Parathyroid adenoma (tissue), 2 donors: ENCODE data around the gene RRAD.
A peak's percentile ranks its signal among the peaks of the same experiment; 100 is the strongest.

Source experiments
- H2AFZ ChIP-seq: fragments of 300-600 bp; sonication (generic); one replicate; pipeline ENCODE4 v1.7.0; 2017; ENCODE audit warnings: antibody characterized with exemption, mild to moderate bottlenecking
- H3K27ac ChIP-seq: fragments of 300-600 bp; sonication (generic); one replicate; pipeline ENCODE4 v1.7.0; 2017
- H3K27me3 ChIP-seq: fragments of 300-600 bp; sonication (generic); one replicate; pipeline ENCODE4 v1.7.0; 2017; ENCODE audit warnings: low read length; ENCODE audit not compliant: control insufficient read depth, insufficient read depth
- H3K36me3 ChIP-seq: fragments of 300-600 bp; sonication (generic); one replicate; pipeline ENCODE4 v1.7.0; 2017; ENCODE audit warnings: low read length; ENCODE audit not compliant: control insufficient read depth, insufficient read depth
- H3K4me1 ChIP-seq: fragments of 300-600 bp; sonication (generic); one replicate; pipeline ENCODE4 v1.7.0; 2017; ENCODE audit warnings: control low read depth
- H3K4me2 ChIP-seq: fragments of 300-600 bp; sonication (generic); one replicate; pipeline ENCODE4 v1.7.0; 2017; ENCODE audit warnings: low read length
- H3K4me3 ChIP-seq: fragments of 300-600 bp; sonication (generic); one replicate; pipeline ENCODE4 v1.7.0; 2017; ENCODE audit warnings: low read depth, low read length
- H3K79me2 ChIP-seq: fragments of 300-600 bp; sonication (generic); one replicate; pipeline ENCODE4 v1.7.0; 2017; ENCODE audit warnings: control low read depth
- H3K9ac ChIP-seq: fragments of 300-600 bp; sonication (generic); one replicate; pipeline ENCODE4 v1.7.0; 2017; ENCODE audit warnings: mild to moderate bottlenecking
- H3K9me3 ChIP-seq: fragments of 300-600 bp; sonication (generic); one replicate; pipeline ENCODE4 v1.7.0; 2017; ENCODE audit warnings: low read length; ENCODE audit not compliant: control insufficient read depth
- TF ChIP-seq, protein P1 (sequence below): fragments of 300-600 bp; sonication (generic); IDR thresholded peaks from one replicate; pipeline ENCODE4 v1.7.0; 2017; ENCODE audit warnings: antibody characterized with exemption, mild to moderate bottlenecking
- donor health status: primary hyperparathyroidism.

The RRAD gene

GRCh38 chr16:66924527-66925321 is 611 bp downstream of the RRAD start:
- Histone ChIP-seq H3K9ac (no peak overlapping the region), H3K27ac (no peak overlapping the region), H3K4me3 (peak overlapping the region; percentile 37), H3K4me2 (peak overlapping the region; percentile 65), H3K79me2 (no peaks in the 10 kb centered on the region), H3K4me1 (peaks cover 6% of the 10 kb centered on the region), H3K27me3 (no peaks in the 10 kb centered on the region), H2AFZ (peak overlapping the region; percentile 86), H3K36me3 (no peaks in the 10 kb centered on the region), H3K9me3 (no peaks in the 10 kb centered on the region)
- TF ChIP-seq, protein P1, sequence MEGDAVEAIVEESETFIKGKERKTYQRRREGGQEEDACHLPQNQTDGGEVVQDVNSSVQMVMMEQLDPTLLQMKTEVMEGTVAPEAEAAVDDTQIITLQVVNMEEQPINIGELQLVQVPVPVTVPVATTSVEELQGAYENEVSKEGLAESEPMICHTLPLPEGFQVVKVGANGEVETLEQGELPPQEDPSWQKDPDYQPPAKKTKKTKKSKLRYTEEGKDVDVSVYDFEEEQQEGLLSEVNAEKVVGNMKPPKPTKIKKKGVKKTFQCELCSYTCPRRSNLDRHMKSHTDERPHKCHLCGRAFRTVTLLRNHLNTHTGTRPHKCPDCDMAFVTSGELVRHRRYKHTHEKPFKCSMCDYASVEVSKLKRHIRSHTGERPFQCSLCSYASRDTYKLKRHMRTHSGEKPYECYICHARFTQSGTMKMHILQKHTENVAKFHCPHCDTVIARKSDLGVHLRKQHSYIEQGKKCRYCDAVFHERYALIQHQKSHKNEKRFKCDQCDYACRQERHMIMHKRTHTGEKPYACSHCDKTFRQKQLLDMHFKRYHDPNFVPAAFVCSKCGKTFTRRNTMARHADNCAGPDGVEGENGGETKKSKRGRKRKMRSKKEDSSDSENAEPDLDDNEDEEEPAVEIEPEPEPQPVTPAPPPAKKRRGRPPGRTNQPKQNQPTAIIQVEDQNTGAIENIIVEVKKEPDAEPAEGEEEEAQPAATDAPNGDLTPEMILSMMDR, result peak; percentile 34

GRCh38 chr16:66923866-66924265 is 1.5 kb downstream of the RRAD start:
- H3K4me3 ChIP-seq, result no peak overlapping the region
- no peak overlapping the region for H3K9ac ChIP-seq
- no peak overlapping the region for H3K27ac ChIP-seq
- H3K79me2 ChIP-seq, result no peaks in the 10 kb centered on the region
- TF ChIP-seq, protein P1, result no peak
- H3K4me2 ChIP-seq, result no peak overlapping the region
- H3K27me3 ChIP-seq, result no peaks in the 10 kb centered on the region
- no peaks in the 10 kb centered on the region for H3K9me3 ChIP-seq
- no peaks in the 10 kb centered on the region for H3K36me3 ChIP-seq
- H3K4me1 ChIP-seq, result peaks cover 6% of the 10 kb centered on the region
- no peak overlapping the region for H2AFZ ChIP-seq

DNA sequence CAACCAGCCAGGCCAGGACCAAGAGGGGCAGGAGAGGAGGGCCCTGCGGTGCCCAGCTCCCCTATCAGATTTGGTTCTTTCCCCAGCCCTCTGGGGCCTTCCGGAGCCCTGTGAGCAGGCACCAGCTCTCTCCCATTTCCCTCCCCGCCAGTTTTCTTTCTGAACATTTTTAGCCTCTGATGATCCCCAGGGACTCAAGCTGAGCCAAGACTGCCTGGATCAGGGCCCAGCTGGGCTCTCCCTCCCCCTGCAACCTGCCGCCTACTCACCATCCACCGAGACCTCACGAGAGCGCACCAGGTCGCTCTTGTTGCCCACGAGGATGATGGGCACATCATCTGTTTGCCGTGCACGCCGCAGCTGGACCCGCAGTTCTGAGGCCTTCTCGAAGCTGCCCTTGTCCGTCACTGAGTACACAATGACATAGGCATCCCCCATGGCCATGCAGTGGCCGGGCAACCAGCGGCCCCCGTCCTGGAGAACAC is 2.0 kb downstream of the RRAD start:
- H3K4me2 ChIP-seq, result no peak overlapping the region
- peak overlapping the region; percentile 32 for H3K27ac ChIP-seq
- H3K4me3 ChIP-seq, result no peak overlapping the region
- no peaks in the 10 kb centered on the region for H3K9me3 ChIP-seq
- no peaks in the 10 kb centered on the region for H3K79me2 ChIP-seq
- TF ChIP-seq, protein P1, result no peak
- H2AFZ ChIP-seq, result no peak overlapping the region
- no peak overlapping the region for H3K9ac ChIP-seq
- H3K4me1 ChIP-seq, result peaks cover 6% of the 10 kb centered on the region
- H3K27me3 ChIP-seq, result no peaks in the 10 kb centered on the region
- H3K36me3 ChIP-seq, result no peaks in the 10 kb centered on the region

DNA sequence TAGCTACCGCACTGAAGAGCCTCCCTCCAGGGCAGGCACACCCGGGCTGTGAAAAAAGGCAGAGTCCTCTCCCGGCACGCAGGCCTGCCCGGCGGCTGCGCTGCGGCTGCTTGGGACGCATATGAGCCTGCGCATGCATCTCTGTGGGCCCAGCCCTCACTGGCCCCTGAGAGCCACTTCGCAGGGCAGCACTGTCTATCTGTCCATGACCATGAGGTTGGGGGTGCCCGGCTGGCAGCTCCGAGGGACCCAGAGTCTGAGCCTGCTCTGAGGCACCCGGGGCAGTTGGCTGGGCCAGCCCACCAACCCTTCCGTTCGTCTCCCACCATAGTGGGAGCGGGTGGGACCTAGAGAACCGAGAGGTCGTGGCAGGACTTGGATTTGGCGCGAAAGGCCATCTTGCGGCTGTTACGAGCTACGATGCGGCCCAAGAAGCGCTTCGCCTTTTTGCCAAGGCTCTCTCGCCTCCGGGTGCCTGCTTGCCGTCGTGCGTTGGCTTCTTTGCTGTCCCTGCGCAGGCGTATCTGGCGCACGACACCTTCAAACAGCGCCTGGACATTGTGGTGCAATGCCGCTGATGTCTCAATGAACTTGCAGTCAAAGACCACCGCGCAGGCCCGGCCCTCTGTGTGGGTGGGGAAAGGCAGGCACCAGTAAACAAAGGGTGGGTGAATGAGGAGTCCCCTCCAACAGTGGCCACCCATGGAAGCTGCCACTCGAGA is 3.4 kb downstream of the RRAD start:
- no peaks in the 10 kb centered on the region for H3K27me3 ChIP-seq
- H3K9me3 ChIP-seq, result no peaks in the 10 kb centered on the region
- TF ChIP-seq, protein P1, result no peak
- no peak overlapping the region for H3K27ac ChIP-seq
- no peak overlapping the region for H3K4me3 ChIP-seq
- H2AFZ ChIP-seq, result no peak overlapping the region
- peaks cover 6% of the 10 kb centered on the region for H3K4me1 ChIP-seq
- H3K79me2 ChIP-seq, result no peaks in the 10 kb centered on the region
- no peak overlapping the region for H3K9ac ChIP-seq
- H3K36me3 ChIP-seq, result no peaks in the 10 kb centered on the region
- H3K4me2 ChIP-seq, result no peak overlapping the region
